Lung (tissue), 12 donors: ENCODE data around the gene FCHO1. TPM values are rescaled to one million over a fixed set of nuclear protein-coding genes. Genes with fewer than 3 reads are reported as not detected.
A peak's percentile ranks its signal among the peaks of the same experiment; 100 is the strongest.

Experiments used
- ATAC-seq: fragments of 200-7000 bp; cut with Tn5 transposase; one replicate; pipeline ENCODE4 v1.9.1; 2020; ENCODE audit warnings: moderate number of reproducible peaks; ENCODE audit not compliant: insufficient read depth, low FRiP score
- DNase-seq, 3 donors: peaks; one replicate each; pipeline ENCODE4 v3.0.0-alpha.2; 2013 to 2017
- H3K27ac ChIP-seq, 2 donors: one replicate each; pipeline ENCODE4 v1.5.1; 2013; ENCODE audit warnings: mild to moderate bottlenecking in 2 of 2, moderate library complexity in 2 of 2, control low read depth in 1 of 2, inconsistent platforms in 1 of 2, low read depth in 1 of 2, low read length in 1 of 2
- H3K27me3 ChIP-seq, 3 donors: one replicate each; pipeline ENCODE4 v1.5.1; 2013; ENCODE audit warnings: low read length in 2 of 3; ENCODE audit not compliant: control insufficient read depth in 3 of 3, insufficient read depth in 3 of 3
- H3K36me3 ChIP-seq, 4 donors: one replicate each; pipeline ENCODE4 v1.5.1; 2013; ENCODE audit warnings: low read length in 4 of 4, mild to moderate bottlenecking in 1 of 4, moderate library complexity in 1 of 4; ENCODE audit not compliant: control insufficient read depth in 4 of 4, insufficient read depth in 4 of 4
- H3K4me1 ChIP-seq, 5 donors: one replicate each; pipeline ENCODE4 v1.5.1; 2013; ENCODE audit warnings: low read length in 5 of 5, mild to moderate bottlenecking in 2 of 5, moderate library complexity in 1 of 5; ENCODE audit not compliant: control insufficient read depth in 5 of 5, insufficient read depth in 5 of 5
- H3K4me3 ChIP-seq: one replicate; pipeline ENCODE4 v1.5.1; 2013; ENCODE audit warnings: mild to moderate bottlenecking, control low read depth, moderate library complexity
- H3K9ac ChIP-seq, 2 donors: one replicate each; pipeline ENCODE4 v1.5.1; 2013; ENCODE audit warnings: low read length in 2 of 2, control low read depth in 1 of 2; ENCODE audit not compliant: insufficient read depth in 1 of 2
- H3K9me3 ChIP-seq, 4 donors: one replicate each; pipeline ENCODE4 v1.5.1; 2013; ENCODE audit warnings: low read length in 3 of 4, mild to moderate bottlenecking in 1 of 4, moderate library complexity in 1 of 4; ENCODE audit not compliant: control insufficient read depth in 4 of 4, insufficient read depth in 3 of 4
- CTCF ChIP-seq: IDR thresholded peaks from 2 replicates; pipeline ENCODE4 v1.5.1; 2012; ENCODE audit warnings: mild to moderate bottlenecking; ENCODE audit errors: control extremely low read depth, extremely low read depth
- WGBS, 2 donors: extraction: QIAGEN DNeasy Blood & Tissue Kit; methylation state at CpG; one replicate each; pipeline ENCODE4 v1.1.7; 2013; 5-methylcytosine and 5-hydroxymethylcytosine counted together
- polyA plus RNA-seq, 2 donors: library from polyadenylated mRNA; stranded (reverse); fragments of 200-250 nt; gene quantifications; one replicate each; pipeline ENCODE4 v1.2.1, GENCODE V29; 2013
- total RNA-seq, 2 donors: library from RNA; depleted of rRNA in 1 of 2; stranded (reverse); fragments of >200 nt in 1 of 2; gene quantifications; one replicate each; pipeline ENCODE4 v1.2.1, GENCODE V29; 2014 to 2021
- donor health status: control.
- donor health status: control.
- donor health status: Bipolar disorder and iron deficiency.
- donor health status: healthy.
- donor health status: DM: yes; HTN: yes; CAD: no.

FCHO1 gene
- total and polyA plus RNA-seq, 4 donors: 3.2 to 10.4 (median 7.8) TPM

- Histone ChIP-seq H3K27ac (no peak overlapping the region), H3K36me3 (no peaks in the 10 kb centered on the region), H3K4me1 (no peaks in the 10 kb centered on the region), H3K9me3 (no peaks in the 10 kb centered on the region), H3K4me3 (no peak overlapping the region), H3K27me3 (peaks cover 0 to 17% (median 12%) of the 10 kb centered on the region in 3 donors), H3K9ac (no peak overlapping the region)
- ATAC-seq: no peak
- WGBS, 2 donors: 75 to 78% methylated on average over 6 of the region's 6 CpGs
- no peak for TF ChIP-seq CTCF
- no peak for DNase-seq
Observed at GRCh38 chr19:17790059-17790780, 38.9 kb downstream of the FCHO1 start.

GRCh38 chr19:17794412-17794730, 43.1 kb downstream of the FCHO1 start:
- no peaks in the 10 kb centered on the region for H3K9me3 ChIP-seq
- no peak overlapping the region for H3K9ac ChIP-seq
- DNase-seq (no peak), ATAC-seq (no peak)
- H3K27ac ChIP-seq: no peak overlapping the region
- 60 to 73% methylated on average over 9 of the region's 9 CpGs for WGBS, 2 donors
- H3K27me3 ChIP-seq: peaks cover 0 to 38% (median 22%) of the 10 kb centered on the region in 3 donors
- H3K4me3 ChIP-seq: no peak overlapping the region
- no peaks in the 10 kb centered on the region for H3K36me3 ChIP-seq
- TF ChIP-seq CTCF: no peak
- H3K4me1 ChIP-seq: no peaks in the 10 kb centered on the region

DNA sequence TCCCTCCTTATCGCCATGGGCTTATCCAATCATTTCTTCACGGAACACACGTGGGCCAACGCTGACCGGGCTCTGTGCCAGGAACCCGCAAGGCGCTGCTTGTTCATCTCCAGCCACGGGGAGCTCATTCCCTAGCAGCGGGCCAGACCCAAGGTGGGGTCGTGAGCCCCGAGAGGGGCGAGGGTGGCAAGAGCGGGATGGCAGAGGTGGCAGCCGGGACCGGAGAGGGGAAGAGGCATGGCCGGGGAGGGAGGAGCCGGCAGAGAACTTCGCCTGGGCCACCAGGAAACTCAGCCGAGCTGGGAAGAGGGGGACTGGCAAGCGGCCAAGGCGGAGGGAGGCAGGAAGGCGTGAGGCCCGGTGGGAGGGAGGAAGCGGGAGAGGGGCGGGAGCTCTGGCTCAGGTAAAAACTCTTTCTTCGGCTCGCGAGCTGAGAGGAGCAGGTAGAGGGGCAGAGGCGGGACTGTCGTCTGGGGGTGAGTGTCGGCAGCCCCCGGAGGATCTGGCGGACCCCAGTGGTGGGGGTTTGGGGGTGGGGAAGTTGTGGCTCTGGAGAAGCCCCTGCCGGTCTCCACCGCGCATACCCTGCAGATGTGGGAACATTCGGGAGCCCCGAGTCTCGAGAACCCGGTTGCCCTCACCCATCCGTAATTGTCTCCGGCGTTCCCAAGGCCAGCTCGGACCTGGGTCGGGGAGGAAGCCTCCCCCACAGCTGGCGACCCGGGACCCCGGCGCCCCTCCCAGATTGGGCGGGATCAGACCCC, 43.6 kb downstream of the FCHO1 start, which contains the start of gene B3GNT3:
Gene B3GNT3, plus strand, starts transcription at position 408 of the 764 bp plus-strand sequence. CDS start 12,670 bp downstream, outside the sequence.
- Histone ChIP-seq H3K27ac (no peak within 1 kb of the TSS), H3K9ac (no peak within 1 kb of the TSS), H3K27me3 (peaks cover 0 to 38% (median 22%) of the 10 kb centered on the region in 3 donors), H3K4me3 (no peak within 1 kb of the TSS), H3K9me3 (no peaks in the 10 kb centered on the region), H3K4me1 (no peaks in the 10 kb centered on the region), H3K36me3 (no peaks in the 10 kb centered on the region)
- 5 to 6% methylated on average over 49 to 50 of the region's 50 CpGs for WGBS, 2 donors
- DNase-seq (peak in 2 of 3 donors; percentile 9 to 27), ATAC-seq (no peak)
- TF ChIP-seq CTCF: no peak
